ENCODE measurements around the gene PAF1. TPM values are rescaled to one million over a fixed set of nuclear protein-coding genes. Genes with fewer than 3 reads are reported as not detected.

PAF1 gene
- total and polyA plus RNA-seq, 2 of the 13 experiments (the other 11 are each of a cell fraction or from before 2014, with no cell fraction given) = 30.2 to 31.1 TPM

GRCh38 chr19:39428283-39429112 is 37.6 kb upstream of the PAF1 start (continued):
- 0 out of 2 replicates have a peak, but pooled peaks have one; percentile 44 for TF ChIP-seq ZNF329 (CRISPR knock-in tag; IDR thresholded peaks at IDR 0.05; ENCODE audit: low read depth)
- no peak for TF ChIP-seq ZNF83 (CRISPR knock-in tag; IDR thresholded peaks at IDR 0.05; ENCODE audit: borderline replicate concordance)
- TF ChIP-seq SMARCC2 (IDR thresholded peaks at IDR 0.05) = no peak
- TF ChIP-seq ZNF784 (CRISPR knock-in tag; IDR thresholded peaks at IDR 0.05; ENCODE audit: borderline replicate concordance) = no peak
- no peak for TF ChIP-seq CHD4 (IDR thresholded peaks at IDR 0.05; ENCODE audit: borderline replicate concordance, low read length)
- TF ChIP-seq MTF2 (CRISPR knock-in tag; IDR thresholded peaks at IDR 0.05; ENCODE audit: borderline replicate concordance) = no peak
- peak; percentile 86 for TF ChIP-seq ZNF687 (CRISPR knock-in tag; IDR thresholded peaks at IDR 0.05)
- TF ChIP-seq EED (CRISPR knock-in tag; IDR thresholded peaks at IDR 0.05) = no peak
- TF ChIP-seq HMGXB3 (CRISPR knock-in tag; IDR thresholded peaks at IDR 0.05; ENCODE audit: borderline replicate concordance) = no peak
- TF ChIP-seq E2F5 (CRISPR knock-in tag; conservative IDR thresholded peaks at IDR 0.05) = no peak

Data from HepG2 (cell line).